Measurements from ENCODE around the gene SNX1.
"Not testable (repeated sequence)": the region's sequence is repeated elsewhere in the genome, so short reads cannot be mapped to it uniquely, and the experiment has no call there.

SNX1 gene

DNA sequence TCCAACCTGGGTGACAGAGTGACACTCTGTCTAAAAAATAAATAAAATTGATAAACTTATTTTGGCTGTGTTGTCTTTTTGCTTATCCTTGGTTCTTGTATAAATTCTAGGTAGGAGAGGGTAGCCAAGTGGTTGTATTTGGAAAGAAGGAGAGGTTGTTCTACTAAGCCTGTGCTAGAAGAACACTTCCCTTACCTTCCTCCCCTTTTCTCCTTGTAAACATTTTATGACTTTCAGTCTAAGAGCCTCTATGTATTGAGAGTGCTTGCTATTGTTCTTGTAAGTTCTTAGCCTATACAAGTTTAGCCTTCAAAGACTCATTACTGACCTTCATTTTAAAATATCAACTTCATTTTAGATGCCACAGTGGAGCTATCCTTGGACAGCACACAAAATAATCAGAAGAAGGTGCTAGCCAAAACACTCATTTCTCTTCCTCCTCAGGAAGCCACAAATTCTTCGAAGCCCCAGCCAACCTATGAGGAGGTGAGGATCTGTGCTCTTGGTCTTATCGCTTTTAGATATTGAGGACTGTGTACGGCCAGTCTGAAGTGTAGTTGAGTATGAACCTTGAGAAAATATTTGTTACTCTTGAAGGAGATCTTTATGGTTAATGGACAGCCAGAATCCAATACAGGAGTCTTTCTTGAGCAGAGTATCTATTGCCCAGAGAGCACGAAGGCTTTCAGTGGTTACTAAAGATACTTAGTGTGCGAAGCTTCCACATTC is 22.1 kb downstream of the SNX1 start:
- DNase-seq, result no peak

DNA sequence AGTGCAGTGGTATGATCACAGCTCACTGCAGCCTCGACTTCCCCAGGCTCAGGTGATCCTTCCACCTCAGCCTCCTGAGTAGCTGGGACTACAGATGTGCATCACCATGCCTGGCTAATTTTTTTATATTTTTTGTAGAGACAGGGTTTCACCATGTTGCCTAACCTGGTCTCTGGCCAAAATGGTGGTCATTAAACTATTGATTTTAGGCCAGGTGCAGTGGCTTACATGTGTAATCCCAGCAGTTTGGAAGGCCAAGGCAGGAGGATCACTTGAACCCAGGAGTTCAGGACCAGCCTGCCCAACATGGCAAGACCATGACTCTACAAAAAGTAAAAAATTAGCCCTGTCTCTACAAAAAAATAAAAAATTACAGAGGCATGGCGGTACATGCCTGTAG is 24.5 kb downstream of the SNX1 start:
- not testable (repeated sequence) for DNase-seq

DNA sequence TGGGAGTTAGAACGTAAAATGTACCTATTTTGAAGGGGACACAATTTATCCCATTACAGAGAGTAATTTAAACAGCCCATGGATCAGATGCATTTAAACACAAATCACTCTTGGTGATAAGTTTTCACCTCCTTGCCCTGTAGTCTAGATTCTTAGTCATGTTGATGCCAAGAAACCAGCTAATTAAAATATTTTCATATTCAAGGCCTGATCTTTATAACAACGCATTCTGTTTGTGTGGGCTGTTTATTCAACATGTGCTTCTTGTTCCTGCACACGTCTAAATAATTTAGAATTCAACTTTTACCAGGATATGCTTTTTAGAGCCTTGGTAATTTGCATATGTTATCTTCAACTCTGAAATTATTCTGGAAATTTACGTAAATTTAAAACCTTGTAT is 25.8 kb downstream of the SNX1 start:
- no peak for DNase-seq

DNA sequence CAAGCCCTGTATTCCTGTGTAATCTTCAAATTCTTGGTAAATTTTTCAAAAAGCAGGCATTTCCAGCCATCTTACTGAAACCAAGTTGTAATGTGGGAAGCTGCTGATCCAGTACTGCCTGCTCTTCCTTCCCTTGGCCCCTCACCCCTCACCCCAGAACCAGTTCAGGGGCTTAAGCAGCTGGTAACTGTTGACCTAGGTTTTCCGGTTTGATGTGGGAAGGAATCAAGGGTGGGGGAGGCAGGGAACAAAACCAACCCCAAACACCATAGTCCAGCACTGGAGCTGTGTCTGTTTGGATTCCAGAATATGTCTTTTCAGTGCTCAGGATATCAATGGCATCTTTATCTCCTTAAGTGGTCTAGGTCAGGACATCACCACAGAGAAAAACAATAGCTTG is 26.7 kb downstream of the SNX1 start:
- DNase-seq, result no peak

DNA sequence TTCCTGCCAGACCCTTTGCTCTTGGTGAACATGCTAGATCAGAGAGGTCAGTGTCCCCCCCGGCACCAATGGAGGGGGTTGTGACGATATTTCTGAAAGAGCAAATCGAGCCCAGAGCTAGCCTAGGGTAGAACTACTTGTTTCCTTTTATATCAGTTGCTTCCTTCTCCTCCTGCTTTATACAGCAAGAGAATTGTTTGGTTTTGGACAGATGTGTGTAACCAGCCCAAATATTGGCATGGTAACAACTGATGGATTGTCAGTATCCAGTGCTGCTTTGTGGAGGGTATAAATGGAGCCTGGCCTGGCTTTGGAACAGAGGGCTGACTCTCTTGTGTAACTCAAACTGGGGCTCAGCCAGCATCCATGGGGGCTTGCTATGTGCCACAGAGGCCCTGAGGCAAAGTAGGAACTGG is 27.2 kb downstream of the SNX1 start:
- no peak for DNase-seq

DNA sequence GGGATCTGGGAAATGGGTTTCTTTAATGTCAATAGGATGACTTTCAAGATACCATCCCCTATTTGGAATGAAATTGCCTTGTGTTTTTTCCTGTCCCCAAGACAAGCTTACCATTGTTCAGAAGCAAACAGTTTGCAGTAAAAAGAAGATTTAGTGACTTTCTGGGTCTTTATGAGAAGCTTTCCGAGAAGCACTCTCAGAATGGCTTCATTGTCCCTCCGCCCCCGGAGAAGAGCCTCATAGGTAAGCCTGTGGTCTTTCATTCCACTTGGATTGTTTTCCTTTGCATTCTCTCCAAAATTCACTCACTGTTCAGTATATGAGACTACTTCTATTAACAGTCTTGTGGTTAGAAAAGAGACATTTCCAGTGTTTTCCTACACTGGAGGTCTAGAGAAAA is 30.2 kb downstream of the SNX1 start:
- DNase-seq, result no peak

DNA sequence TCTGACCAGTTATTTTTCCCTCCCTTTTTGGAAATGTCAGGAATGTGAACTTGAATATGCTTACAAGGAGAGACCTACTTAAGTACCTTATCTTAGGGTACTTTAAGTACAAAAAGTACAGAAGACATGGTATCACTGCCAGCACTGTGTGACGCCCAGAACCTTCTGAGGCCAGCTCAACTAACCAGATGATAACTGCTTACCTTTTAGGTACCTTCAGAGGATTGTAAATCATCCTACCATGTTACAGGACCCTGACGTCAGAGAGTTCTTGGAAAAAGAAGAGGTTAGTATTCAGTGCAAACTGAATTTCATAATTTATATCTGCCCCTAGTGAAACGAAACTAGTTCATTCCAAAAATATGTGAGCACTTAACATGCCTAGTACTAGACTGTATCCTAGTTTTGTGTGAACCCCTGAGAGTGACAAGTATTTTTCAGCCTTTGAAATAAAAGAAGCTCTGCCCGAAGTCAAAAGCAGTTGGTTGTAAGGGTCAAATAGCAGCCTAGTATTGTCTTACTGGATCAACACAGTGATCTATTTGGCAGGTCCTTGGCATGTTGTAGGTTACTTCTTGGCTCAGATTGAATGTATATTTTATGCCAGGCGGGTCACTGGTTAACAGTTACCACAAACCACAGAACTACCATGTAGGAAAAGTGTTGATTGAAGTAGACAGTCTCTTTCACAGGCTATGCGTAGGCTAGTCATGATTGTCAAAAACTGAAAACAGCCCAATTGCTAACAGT is 31.9 kb downstream of the SNX1 start:
- no peak for DNase-seq

DNA sequence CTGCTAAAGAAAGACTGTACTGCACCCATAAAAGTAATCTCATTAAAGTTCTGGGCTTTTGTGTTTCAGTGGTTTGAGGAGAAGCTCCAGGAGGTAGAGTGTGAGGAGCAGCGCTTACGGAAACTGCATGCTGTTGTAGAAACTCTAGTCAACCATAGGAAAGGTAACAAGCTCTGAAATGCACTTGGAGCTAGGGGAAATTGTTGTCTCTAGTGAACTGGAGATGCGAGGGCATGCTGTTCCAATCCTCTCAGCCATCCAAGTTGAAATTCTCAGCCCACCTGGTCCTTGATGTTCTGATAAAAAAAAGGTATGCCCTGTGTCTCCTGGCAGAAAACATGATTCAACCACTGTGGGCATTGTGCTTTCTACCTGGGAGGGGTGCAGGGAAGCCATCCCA is 34.4 kb downstream of the SNX1 start:
- no peak for DNase-seq

DNA sequence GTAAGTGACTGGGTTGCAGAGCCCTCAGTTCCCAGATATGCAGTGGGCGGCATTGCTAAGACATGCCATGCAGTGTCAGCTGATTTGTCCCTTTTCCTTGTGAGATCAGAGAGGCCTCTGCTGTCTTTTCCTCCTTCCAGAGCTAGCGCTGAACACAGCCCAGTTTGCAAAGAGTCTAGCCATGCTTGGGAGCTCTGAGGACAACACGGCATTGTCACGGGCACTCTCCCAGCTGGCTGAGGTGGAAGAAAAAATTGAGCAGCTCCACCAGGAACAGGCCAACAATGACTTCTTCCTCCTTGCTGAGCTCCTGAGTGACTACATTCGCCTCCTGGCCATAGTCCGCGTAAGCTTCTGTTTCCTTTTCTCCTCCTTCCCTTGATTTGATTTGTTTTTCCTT is 35.8 kb downstream of the SNX1 start:
- DNase-seq, result no peak

DNA sequence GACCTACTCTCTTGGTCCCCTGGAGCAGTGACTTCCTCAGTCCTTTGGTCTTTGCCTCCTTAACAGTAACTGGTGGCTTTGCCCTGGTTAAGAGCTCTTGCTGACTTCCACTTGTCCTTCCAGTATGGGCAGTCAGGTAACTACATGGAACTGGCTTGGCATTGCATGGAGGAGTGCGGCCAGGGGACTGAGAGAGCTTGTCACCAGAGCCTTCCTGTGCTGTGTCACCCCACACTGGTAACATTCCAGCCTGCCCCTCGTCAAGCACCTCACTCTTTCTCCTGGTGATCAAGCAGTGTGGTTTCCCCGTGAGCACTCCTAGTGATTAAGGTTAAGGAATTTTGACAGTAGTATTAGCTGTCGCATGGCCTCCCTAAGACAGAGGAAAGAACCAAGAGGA is 36.4 kb downstream of the SNX1 start:
- DNase-seq, result no peak

DNA sequence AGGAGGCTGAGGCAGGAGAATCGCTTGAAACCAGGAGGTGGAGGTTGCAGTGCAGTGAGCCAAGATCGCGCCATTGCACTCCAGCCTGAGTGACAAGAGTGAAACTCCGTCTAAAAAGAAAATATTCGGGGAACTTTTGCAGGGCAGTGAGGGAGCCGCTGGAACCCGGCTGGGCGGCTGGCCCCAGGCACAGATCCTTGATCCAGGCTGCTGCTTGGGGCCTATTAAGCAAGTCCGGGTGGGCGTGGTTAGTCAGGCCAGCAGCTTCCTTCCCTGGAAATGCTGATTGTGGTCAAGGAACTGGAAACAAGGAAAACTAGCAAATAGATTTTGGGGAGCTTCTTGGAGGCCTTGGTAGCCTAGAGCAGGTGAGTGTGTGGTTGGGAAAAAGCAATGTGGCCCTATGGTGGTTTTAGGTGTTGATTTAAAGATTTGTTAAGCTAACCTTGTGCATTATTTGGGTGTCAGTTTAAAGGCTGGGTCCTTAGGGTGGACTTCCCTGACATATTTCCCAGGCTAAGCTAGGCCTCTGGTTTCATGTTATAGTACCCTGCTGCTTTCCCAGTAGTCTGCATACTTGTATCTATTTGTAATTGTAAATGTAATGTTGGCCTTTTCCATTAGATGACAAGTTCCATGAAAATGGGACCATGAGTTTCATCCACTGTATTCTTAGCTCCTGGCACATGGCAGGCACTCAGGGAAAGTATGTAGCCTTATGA is 38.0 kb downstream of the SNX1 start:
- no peak for DNase-seq

DNA sequence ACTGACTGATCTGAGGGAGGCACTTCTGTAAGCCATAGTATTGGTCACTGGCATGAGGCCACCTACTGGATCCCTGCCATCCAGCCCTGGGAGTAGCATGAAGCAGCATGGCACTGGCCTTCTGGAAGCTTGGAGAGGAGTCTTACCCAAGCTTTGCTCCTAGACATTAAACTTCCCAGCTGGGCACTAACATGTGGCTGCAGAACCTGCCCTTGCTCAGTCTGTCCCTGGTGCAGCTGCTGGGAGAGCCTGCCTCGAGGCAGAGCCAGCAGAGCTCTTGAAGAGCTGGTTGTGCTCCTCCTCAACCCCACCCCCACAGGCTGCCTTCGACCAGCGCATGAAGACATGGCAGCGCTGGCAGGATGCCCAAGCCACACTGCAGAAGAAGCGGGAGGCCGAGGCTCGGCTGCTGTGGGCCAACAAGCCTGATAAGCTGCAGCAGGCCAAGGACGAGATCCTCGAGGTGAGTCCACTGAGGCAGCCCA is 38.6 kb downstream of the SNX1 start:
- DNase-seq, result no peak

DNA sequence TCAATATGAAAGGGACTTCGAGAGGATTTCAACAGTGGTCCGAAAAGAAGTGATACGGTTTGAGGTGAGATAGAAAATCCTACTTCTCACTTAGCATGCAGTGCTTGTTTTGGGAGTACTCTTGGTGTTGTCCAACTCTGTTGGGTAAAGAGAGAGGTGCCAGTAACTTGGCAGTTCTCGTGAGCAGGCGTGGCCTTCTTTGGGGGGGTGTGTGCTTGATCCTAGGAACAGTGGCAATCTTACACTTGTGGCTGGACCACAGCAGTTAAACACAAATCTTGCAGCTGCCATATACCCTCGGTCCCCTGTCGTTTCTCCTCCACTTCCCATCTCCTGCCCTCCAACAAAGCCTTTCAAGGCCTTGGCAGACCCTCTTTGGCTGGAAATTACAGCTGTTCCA is 40.6 kb downstream of the SNX1 start:
- DNase-seq, result no peak

DNA sequence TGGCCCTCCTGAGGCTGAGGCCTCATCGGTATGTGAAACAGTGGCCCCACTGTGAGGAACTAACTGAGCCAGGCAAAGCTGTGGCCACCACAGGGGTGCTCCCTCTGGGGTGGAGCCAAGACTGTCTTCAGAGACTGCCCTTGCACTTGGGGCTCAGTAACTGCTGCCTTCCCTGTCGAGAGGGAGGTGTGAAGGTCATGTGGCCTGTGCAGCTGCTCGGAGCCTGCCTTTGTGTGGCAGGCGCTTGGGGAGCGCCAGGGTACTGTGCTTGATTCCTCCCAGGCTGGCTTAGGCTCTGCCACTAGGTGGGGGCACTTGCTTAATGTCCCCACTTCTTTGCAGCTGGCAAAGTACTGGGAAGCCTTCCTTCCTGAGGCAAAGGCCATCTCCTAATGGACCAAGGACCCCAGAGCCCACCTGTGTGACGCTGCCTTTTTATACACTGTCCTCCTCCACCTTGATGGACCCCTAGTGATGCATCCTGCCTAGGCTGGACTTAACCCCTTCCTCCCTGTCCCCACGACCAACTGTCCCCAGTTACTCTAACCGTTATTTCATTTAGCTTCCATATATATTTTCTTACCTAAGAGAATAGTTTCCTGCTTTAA is 41.5 kb downstream of the SNX1 start:
- no peak for DNase-seq

DNA sequence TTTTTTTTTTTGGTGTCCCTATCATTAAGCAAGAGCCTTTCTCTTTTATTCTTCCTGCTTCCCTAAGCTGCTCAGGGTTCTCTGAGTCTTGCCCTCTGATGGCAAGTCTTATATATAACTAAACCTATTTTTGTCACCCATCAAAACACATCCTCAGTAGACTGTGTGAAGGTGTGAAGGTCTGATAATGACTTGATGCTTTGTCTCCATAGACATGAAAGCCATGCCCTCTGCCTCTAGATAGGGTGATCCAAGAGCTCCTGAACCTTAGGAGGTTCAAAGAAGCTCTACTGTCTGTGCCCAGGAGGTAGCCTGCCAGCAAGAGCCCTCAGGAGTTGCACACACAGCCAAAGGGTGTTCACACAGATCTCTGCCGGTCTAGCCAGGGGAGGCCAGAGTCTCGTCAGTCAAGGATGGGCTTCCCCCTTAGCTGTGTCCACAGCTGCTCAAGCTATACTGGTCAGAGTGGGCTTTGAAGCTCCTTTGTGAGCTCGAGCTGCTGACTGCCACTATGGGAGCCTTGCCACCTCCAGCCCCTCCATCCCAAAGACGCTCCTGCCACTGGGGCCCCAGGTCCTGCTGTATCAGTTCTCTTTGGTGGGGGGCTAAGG is 42.7 kb downstream of the SNX1 start:
- DNase-seq, result no peak

DNA sequence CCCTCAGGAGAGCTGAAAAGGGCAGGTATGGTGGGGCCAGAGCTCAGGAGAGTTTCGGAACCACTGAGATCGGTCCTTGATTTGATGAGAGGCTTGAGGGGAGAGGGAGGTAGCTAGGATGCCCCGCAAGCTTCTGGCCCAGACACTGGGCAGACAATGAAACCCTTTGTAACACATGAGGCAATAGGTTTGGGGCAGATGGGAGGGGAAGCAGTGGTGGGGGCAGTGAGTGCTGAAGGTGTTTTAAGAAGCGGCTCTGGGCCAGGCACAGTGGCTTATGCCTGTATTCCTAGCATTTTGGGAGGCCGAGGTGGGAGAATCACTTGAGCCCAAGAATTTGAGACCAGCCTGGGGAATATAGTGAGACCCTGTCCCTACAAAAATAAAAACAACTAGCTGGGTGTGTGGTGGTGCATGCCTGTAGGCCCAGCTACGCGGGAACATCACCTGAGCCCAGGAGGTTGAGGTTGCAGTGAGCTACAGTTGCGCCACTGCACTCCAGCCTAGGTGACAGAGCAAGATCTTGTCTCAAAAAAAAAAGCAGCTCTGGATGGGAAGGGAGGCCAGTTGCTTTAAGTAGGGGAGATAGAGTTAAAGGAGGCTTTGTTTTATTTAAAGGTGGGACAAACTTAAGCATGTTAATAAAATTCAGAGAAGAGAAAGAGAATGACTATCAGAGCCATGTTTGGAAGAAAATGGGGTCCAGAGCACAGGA is 46.2 kb downstream of the SNX1 start:
- DNase-seq, result no peak

DNA sequence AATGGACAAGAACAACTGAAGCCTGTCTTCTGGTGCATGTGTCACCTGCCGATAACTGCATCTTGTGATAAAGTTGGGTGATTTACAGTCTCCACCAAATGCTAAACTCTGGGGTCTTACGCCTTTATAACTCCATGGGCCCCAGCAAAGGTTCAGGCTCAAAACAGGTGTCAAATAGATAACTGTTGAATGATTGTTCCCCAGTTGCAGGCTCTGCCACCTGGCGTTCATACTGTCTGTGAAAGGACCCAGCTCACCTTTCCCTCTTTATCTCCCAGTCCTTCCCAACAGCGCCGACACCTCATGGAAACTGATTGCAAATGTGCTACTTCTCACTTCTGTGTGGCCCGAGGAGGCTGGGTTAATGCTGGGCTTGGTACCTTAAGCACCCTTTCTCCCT is 47.5 kb downstream of the SNX1 start:
- no peak for DNase-seq

DNA sequence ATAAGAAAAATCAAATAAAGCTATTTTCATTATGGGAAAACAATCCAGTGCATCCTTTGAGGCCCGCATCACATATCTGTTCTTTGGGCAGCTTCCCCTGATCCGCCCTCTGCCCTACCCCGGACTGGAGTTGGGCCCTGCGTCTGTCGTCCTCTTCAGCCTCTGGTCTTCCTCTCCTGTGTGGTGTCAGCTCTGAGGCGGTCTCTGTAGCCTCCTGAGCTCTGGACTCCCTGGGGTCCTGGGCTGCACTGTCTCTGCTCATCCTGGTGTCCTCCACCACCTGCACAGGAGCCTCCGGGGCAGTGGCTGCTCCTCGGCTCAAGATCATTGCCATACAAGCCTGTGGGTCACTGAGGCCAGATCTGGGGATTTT is 48.4 kb downstream of the SNX1 start:
- no peak for DNase-seq

DNA sequence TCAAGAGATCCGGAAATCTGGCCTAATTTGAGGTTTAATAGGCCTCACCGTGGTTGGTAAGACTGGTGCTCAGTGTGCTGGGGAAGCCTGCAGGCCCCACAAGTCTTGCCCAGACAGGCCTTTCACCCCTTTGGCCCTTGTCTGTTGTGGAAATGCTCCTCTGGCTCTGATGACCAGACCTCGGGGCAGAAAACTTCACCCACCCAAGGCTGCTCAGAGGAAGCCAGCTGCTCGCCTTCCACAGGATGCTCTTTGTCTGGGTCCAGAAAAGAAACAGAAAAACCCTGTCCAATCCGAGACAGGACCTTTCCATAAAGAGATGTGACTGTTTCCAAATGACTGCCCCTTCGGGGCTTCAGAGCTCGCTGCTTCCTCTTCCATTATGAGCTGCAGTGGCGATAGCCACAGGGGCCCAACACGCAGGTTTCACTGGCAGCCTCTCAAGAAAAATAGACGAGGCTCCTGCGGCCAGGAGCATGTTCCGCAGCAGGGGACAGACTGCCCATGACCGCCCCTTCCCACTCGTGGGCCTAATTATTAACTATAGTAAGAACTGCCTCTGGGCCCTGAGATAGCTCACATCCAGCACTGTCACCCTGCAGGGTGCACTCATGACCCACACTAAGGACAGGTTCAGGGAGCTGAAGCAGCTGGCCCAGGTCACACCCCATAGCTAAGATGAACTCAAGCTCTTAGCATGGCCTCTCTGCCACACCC is 48.9 kb downstream of the SNX1 start:
- no peak for DNase-seq

DNA sequence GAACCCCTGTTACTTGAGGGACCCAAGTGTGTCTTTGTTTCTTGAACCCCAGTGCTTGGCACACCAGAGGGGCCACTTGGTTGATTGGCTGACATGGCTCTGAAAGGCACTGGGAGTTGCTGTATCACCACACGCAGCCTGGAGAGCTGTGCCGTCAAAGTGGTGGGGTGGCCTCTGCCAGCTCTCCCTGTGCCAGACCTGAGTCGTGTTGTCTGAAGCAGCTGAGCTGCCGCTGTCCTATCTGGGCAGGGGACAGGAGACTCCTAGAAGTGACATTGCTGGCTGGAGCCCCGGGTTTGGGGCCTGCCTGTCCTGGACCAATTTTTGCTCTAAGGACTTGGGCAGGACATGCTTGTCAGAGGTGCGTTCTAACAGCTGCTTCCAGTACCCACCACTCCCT is 50.3 kb downstream of the SNX1 start:
- DNase-seq, result no peak

DNA sequence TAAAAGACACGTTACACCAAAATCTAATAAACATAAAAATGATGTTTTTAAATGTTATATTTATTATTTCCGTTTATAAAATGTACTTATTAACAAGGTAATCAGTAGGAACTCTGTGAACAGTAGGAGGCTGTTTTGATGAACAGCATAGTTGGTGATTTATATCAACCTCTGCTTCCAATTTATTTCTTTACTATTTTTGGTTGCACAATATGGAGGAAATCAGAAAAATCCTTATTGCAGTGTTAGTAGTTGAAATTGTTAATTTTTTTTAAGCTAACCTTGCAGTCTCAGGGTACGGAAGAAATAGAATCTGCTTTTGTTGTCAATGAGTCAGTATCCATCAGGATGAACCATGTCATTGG is 50.7 kb downstream of the SNX1 start:
- no peak for DNase-seq

Measured in NCI-H774 (cell line).